Natural killer cell (primary cell): ENCODE measurements around the gene ADGRV1. TPM values are rescaled to one million over a fixed set of nuclear protein-coding genes. Genes with fewer than 3 reads are reported as not detected.
"Not testable (repeated sequence)": the region's sequence is repeated elsewhere in the genome, so short reads cannot be mapped to it uniquely, and the experiment has no call there.

Source experiments
- ATAC-seq, 3 donors: fragments of 150-1000 bp in 2 of 3; fragments of 200-7000 bp in 1 of 3; cut with Tn5 transposase; 1 replicate in 1 of 3; 2 replicates in 2 of 3; pipeline ENCODE4 v1.10.0; 2021; ENCODE audit warnings: mild to moderate bottlenecking in 2 of 3, moderate library complexity in 2 of 3
- DNase-seq, 2 donors: peaks; one replicate each; pipeline versions ENCODE4 v3.0.0 to v3.0.0-alpha.2; 2013 to 2021; ENCODE audit warnings: mixed read lengths in 1 of 2
- H3K27ac ChIP-seq: one replicate; pipeline ENCODE4 v1.5.1; 2013; ENCODE audit warnings: mild to moderate bottlenecking, low read length
- H3K27me3 ChIP-seq: one replicate; pipeline ENCODE4 v1.6.1; 2013; ENCODE audit warnings: low read length; ENCODE audit not compliant: control insufficient read depth, insufficient read depth
- H3K36me3 ChIP-seq: one replicate; pipeline ENCODE4 v1.6.1; 2013; ENCODE audit warnings: low read length; ENCODE audit not compliant: control insufficient read depth, insufficient read depth
- H3K4me1 ChIP-seq: one replicate; pipeline ENCODE4 v1.6.1; 2013; ENCODE audit warnings: low read length; ENCODE audit not compliant: control insufficient read depth, insufficient read depth
- H3K4me3 ChIP-seq: one replicate; pipeline ENCODE4 v1.5.1; 2013; ENCODE audit warnings: low read length
- H3K9me3 ChIP-seq: one replicate; pipeline ENCODE4 v1.6.1; 2013; ENCODE audit warnings: low read length; ENCODE audit not compliant: control insufficient read depth, insufficient read depth
- H3K27ac Mint-ChIP-seq, 2 donors: one replicate each; pipeline ENCODE4 v1.8.0; 2022; ENCODE audit warnings: mild to moderate bottlenecking in 2 of 2, mixed read lengths in 2 of 2, moderate library complexity in 1 of 2
- H3K27me3 Mint-ChIP-seq, 2 donors: one replicate each; pipeline ENCODE4 v1.8.0; 2022; ENCODE audit warnings: low read depth in 2 of 2, mixed read lengths in 2 of 2
- H3K36me3 Mint-ChIP-seq: one replicate; pipeline ENCODE4 v1.8.0; 2022; ENCODE audit warnings: mixed read lengths
- H3K4me1 Mint-ChIP-seq, 2 donors: one replicate each; pipeline ENCODE4 v1.8.0; 2022; ENCODE audit warnings: mixed read lengths in 2 of 2
- H3K4me3 Mint-ChIP-seq: one replicate; pipeline ENCODE4 v1.8.0; 2022; ENCODE audit warnings: mild to moderate bottlenecking, moderate library complexity, mixed read lengths
- H3K9me3 Mint-ChIP-seq, 2 donors: one replicate each; pipeline ENCODE4 v1.8.0; 2022; ENCODE audit warnings: mixed read lengths in 2 of 2
- WGBS: methylation state at CpG from one replicate; pipeline ENCODE4 v1.1.7; 2013; ENCODE audit warnings: missing lambda C conversion rate; ENCODE audit not compliant: insufficient coverage; 5-methylcytosine and 5-hydroxymethylcytosine counted together
- intact Hi-C: fragments of 100-400 bp; cut with micrococcal nuclease; formaldehyde crosslinking; loops from one replicate; pipeline ENCODE4 v1.14.2; 2022
- total RNA-seq, 4 donors: library from RNA; stranded (reverse); fragments of 120-200 nt in 1 of 4; gene quantifications; one replicate each; pipeline versions ENCODE4 v1.2.3 to v1.2.4, GENCODE V29; 2013 to 2022
- TF ChIP-seq, protein P1 (sequence below): fragments of 200-600 bp; IDR thresholded peaks from one replicate; pipeline ENCODE4 v1.8.0; 2022; ENCODE audit warnings: antibody characterized with exemption

The ADGRV1 gene
- total RNA-seq, 3 donors from 2014 or later (not counting 1 experiment from before 2014, with no cell fraction given): 0.50 to 0.71 TPM; not detected in 1

DNA sequence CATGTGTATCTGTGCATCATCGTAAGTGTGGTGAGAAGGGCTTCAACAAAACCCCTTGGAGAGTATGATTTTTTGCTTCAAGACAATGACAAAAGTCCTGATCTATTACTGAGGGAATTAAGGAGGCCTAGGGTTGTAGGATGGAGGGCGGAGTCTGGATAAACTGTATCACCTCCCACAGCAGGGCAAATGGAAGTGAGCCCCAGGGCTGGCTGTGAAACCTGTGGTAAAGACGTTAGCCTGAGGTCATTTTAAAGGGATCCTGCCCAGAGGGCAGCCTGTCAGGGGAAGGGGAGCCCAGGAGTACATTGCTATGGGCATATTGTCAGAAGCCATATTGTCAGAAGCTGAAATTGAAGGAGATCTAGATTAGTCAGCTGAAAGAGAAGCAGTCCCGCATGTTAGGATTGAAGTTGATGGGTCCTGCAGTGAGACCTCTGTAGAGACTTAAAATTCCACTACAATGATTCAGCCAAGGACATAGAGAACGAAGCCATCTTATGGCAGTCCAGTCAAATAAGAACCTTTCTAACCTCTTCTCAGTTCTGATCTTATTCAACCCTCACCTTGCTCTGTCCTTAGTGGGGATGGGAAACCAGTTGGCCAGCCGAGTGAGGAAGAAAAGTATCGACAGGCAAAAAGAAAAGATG is 26.9 kb downstream of the ADGRV1 start:
- WGBS: 80% methylated on average over 7 of the region's 7 CpGs
- H3K36me3 ChIP-seq: no peaks in the 10 kb centered on the region
- no peak for ATAC-seq
- H3K27me3 Mint-ChIP-seq: peaks cover 9 to 20% of the 10 kb centered on the region in 2 donors
- no peak overlapping the region for H3K27ac Mint-ChIP-seq
- no peak overlapping the region for H3K4me3 ChIP-seq
- intact Hi-C loops: no loop called here
- H3K27ac ChIP-seq: no peak overlapping the region
- H3K27me3 ChIP-seq: no peaks in the 10 kb centered on the region
- no peaks in the 10 kb centered on the region for H3K4me1 ChIP-seq
- TF ChIP-seq, protein P1, sequence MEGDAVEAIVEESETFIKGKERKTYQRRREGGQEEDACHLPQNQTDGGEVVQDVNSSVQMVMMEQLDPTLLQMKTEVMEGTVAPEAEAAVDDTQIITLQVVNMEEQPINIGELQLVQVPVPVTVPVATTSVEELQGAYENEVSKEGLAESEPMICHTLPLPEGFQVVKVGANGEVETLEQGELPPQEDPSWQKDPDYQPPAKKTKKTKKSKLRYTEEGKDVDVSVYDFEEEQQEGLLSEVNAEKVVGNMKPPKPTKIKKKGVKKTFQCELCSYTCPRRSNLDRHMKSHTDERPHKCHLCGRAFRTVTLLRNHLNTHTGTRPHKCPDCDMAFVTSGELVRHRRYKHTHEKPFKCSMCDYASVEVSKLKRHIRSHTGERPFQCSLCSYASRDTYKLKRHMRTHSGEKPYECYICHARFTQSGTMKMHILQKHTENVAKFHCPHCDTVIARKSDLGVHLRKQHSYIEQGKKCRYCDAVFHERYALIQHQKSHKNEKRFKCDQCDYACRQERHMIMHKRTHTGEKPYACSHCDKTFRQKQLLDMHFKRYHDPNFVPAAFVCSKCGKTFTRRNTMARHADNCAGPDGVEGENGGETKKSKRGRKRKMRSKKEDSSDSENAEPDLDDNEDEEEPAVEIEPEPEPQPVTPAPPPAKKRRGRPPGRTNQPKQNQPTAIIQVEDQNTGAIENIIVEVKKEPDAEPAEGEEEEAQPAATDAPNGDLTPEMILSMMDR: no peak
- no peaks in the 10 kb centered on the region for H3K4me1 Mint-ChIP-seq
- H3K9me3 ChIP-seq: no peaks in the 10 kb centered on the region
- no peak for DNase-seq
- no peak overlapping the region for H3K4me3 Mint-ChIP-seq
- no peaks in the 10 kb centered on the region for H3K36me3 Mint-ChIP-seq
- peaks cover 0 to 2% of the 10 kb centered on the region in 2 donors for H3K9me3 Mint-ChIP-seq

DNA sequence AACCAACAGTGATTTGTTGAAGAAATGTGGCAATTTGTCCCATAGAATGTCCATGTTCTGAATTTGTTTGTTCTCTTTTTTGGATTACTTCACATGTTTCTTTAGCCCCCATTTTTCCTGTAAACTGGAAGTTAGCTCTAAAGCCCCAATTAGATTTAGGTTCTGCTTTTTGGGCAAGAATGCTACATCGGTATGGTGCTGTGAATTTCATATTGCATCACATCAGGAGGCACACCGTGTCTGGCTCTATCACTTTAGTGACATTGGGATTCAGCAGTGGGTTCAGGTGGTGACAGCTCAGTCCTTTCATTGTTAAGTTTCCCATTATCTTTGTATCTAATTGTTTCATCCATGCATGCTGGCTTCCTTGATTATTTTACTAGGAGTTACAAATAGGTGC is 27.9 kb downstream of the ADGRV1 start:
- TF ChIP-seq, protein P1: no peak
- Mint-ChIP-seq H3K27ac (no peak overlapping the region), H3K4me1 (no peaks in the 10 kb centered on the region), H3K27me3 (peaks cover 9 to 20% of the 10 kb centered on the region in 2 donors), H3K9me3 (no peaks in the 10 kb centered on the region), H3K4me3 (no peak overlapping the region), H3K36me3 (no peaks in the 10 kb centered on the region)
- WGBS: 86% methylated on average over 2 of the region's 2 CpGs
- intact Hi-C loops: no loop called here
- no peak overlapping the region for H3K27ac ChIP-seq
- no peaks in the 10 kb centered on the region for H3K4me1 ChIP-seq
- DNase-seq (no peak), ATAC-seq (no peak)
- H3K4me3 ChIP-seq: no peak overlapping the region
- no peaks in the 10 kb centered on the region for H3K36me3 ChIP-seq
- no peaks in the 10 kb centered on the region for H3K27me3 ChIP-seq
- H3K9me3 ChIP-seq: no peaks in the 10 kb centered on the region

DNA sequence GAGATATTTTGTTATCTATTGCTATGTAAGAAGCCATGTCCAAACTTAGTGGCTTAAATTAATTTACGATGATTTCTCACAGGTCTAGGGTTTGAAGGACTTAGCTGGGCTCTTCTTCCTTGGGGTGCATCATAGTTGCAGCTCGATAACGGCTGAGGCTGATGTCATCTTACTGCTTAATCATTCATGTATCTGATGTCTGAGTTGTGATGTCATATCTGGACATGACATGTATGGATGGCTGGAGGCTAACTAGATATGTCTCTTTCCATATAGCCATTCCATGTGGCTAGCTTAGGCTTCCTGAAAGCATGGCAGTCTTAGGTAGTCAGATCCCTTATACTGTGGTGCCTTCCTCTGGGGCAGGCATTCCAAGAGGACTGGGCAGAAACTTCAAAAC is 31.6 kb downstream of the ADGRV1 start:
- DNase-seq (no peak), ATAC-seq (no peak)
- Histone ChIP-seq H3K27me3 (no peaks in the 10 kb centered on the region), H3K36me3 (no peaks in the 10 kb centered on the region), H3K9me3 (no peaks in the 10 kb centered on the region), H3K4me1 (no peaks in the 10 kb centered on the region), H3K4me3 (no peak overlapping the region), H3K27ac (no peak overlapping the region)
- 99% methylated on average over 3 of the region's 3 CpGs for WGBS
- TF ChIP-seq, protein P1: no peak
- Mint-ChIP-seq H3K27ac (no peak overlapping the region), H3K4me1 (no peaks in the 10 kb centered on the region), H3K9me3 (no peaks in the 10 kb centered on the region), H3K36me3 (no peaks in the 10 kb centered on the region), H3K4me3 (no peak overlapping the region), H3K27me3 (peaks cover 9 to 20% of the 10 kb centered on the region in 2 donors)
- intact Hi-C loops: no loop called here

DNA sequence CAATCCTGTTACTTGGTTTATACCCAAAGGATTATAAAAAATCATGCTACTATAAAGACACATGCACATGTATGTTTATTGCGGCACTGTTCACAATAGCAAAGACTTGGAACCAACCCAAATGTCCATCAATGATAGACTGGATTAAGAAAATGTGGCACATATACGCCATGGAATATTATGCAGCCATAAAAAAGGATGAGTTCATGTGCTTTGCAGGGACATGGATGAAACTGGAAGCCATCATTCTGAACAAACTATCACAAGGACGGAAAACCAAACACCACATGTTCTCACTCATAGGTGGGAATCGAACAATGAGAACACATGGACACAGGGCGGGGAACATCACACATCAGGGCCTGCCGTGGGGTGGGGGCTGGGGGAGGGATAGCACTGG is 34.5 kb downstream of the ADGRV1 start:
- not testable (repeated sequence) for DNase-seq, ATAC-seq

DNA sequence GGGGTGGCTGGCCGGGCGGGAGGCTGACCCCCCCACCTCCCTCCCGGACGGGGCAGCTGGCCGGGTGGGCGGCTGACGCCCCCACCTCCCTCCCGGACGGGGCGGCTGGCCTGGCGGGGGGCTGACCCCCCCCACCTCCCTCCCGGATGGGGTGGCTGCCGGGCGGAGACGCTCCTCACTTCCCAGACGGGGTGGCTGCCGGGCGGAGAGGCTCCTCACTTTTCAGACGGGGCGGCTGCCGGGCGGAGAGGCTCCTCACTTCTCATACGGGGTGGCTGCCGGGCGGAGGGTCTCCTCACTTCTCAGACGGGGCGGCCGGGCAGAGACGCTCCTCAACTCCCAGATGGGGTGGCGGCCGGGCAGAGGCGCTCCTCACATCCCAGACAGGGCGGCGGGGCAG is 37.2 kb downstream of the ADGRV1 start:
- H3K27ac ChIP-seq, H3K36me3 ChIP-seq, H3K9me3 ChIP-seq, H3K4me1 ChIP-seq, DNase-seq, H3K27me3 ChIP-seq, intact Hi-C loops, H3K4me1 Mint-ChIP-seq, H3K36me3 Mint-ChIP-seq, H3K4me3 ChIP-seq, H3K27me3 Mint-ChIP-seq, H3K27ac Mint-ChIP-seq, ATAC-seq, H3K9me3 Mint-ChIP-seq, H3K4me3 Mint-ChIP-seq: not testable (repeated sequence)
- WGBS: 97% methylated on average over 26 of the region's 34 CpGs

More for the DNA sequence above, 34.5 kb downstream of the ADGRV1 start:
- H3K9me3 Mint-ChIP-seq, H3K27ac ChIP-seq, H3K4me1 Mint-ChIP-seq, H3K27ac Mint-ChIP-seq, H3K4me3 ChIP-seq, H3K9me3 ChIP-seq, H3K36me3 Mint-ChIP-seq, H3K36me3 ChIP-seq, H3K4me3 Mint-ChIP-seq, H3K4me1 ChIP-seq, H3K27me3 ChIP-seq, intact Hi-C loops, H3K27me3 Mint-ChIP-seq: not testable (repeated sequence)
- 87% methylated on average over 3 of the region's 6 CpGs for WGBS
